GM18870 (cell line): ENCODE results near the gene SLC41A2.
A peak's percentile ranks its signal among the peaks of the same experiment; 100 is the strongest.
"Not testable (repeated sequence)": the region's sequence is repeated elsewhere in the genome, so short reads cannot be mapped to it uniquely, and the experiment has no call there.

Experiments used
- ATAC-seq: cut with Tn5 transposase; IDR thresholded peaks from one replicate; pipeline ENCODE4 v1.9.1; 2021; ENCODE audit warnings: moderate library complexity; ENCODE audit not compliant: unreplicated experiment

The SLC41A2 gene

GRCh38 chr12:104958001-104958804, at the start of gene SLC41A2:
TSS of gene SLC41A2 (minus strand) at chr12:104958290. CDS start at chr12:104928527, 29,763 bp downstream.
- ATAC-seq = peak; percentile 68

GRCh38 chr12:105001476-105001875, 43.4 kb upstream of the SLC41A2 start:
- ATAC-seq = no peak

GRCh38 chr12:104999347-104999685, 41.2 kb upstream of the SLC41A2 start:
- no peak for ATAC-seq

- no peak for ATAC-seq
Observed at GRCh38 chr12:104998423-104999346, 40.6 kb upstream of the SLC41A2 start.

- ATAC-seq = no peak
Observed at GRCh38 chr12:104997541-104997940, 39.5 kb upstream of the SLC41A2 start.

- ATAC-seq = no peak
Observed at GRCh38 chr12:104994336-104994735, 36.2 kb upstream of the SLC41A2 start.

GRCh38 chr12:104991565-104992128, 33.6 kb upstream of the SLC41A2 start:
- no peak for ATAC-seq

GRCh38 chr12:104990950-104991349, 32.9 kb upstream of the SLC41A2 start:
- no peak for ATAC-seq

GRCh38 chr12:104986022-104986941, 28.2 kb upstream of the SLC41A2 start, which contains the start of gene NOPCHAP1:
TSS of gene NOPCHAP1 (plus strand) at chr12:104986316. CDS start at chr12:104986353, 37 bp downstream.
- peak; percentile 88 for ATAC-seq

- ATAC-seq = no peak
Observed at GRCh38 chr12:104985206-104985605, 27.1 kb upstream of the SLC41A2 start.

- ATAC-seq = not testable (repeated sequence)
Observed at GRCh38 chr12:104977688-104978087, 19.6 kb upstream of the SLC41A2 start.

GRCh38 chr12:104976703-104977102, 18.6 kb upstream of the SLC41A2 start:
- no peak for ATAC-seq

- no peak for ATAC-seq
Observed at GRCh38 chr12:104975587-104976343, 17.7 kb upstream of the SLC41A2 start.

GRCh38 chr12:104974626-104975290, 16.7 kb upstream of the SLC41A2 start:
- ATAC-seq = peak; percentile 96

- no peak for ATAC-seq
Observed at GRCh38 chr12:104973250-104973649, 15.2 kb upstream of the SLC41A2 start.

GRCh38 chr12:104971306-104971705, 13.2 kb upstream of the SLC41A2 start:
- ATAC-seq = no peak

- ATAC-seq = no peak
Observed at GRCh38 chr12:104969343-104969742, 11.3 kb upstream of the SLC41A2 start.

GRCh38 chr12:104966677-104967076, 8.6 kb upstream of the SLC41A2 start:
- ATAC-seq = peak; percentile 87

- ATAC-seq = no peak
Observed at GRCh38 chr12:104964856-104965205, 6.7 kb upstream of the SLC41A2 start.
